Heart left ventricle (tissue), 13 donors: ENCODE measurements around the gene CAPN2.

Source experiments
- POLR2A ChIP-seq, 2 donors: fragments of 450-650 bp; IDR thresholded peaks; one replicate each; pipeline ENCODE4 v1.6.1; 2017; ENCODE audit warnings: antibody characterized with exemption in 2 of 2, mild to moderate bottlenecking in 2 of 2, moderate library complexity in 2 of 2
- TF ChIP-seq, protein P1 (sequence below), 12 donors: fragments of 200-600 bp; sonication (generic) in 4 of 12; IDR thresholded peaks; one replicate each; pipeline versions ENCODE4 v1.5.0 to v1.8.0; 2018 to 2022; ENCODE audit warnings: antibody characterized with exemption in 12 of 12, mild to moderate bottlenecking in 5 of 12
- donor health status: ischemic (EF 13 %, LVEDD 7.1; RV severe dilation, severe dysfunction).
- donor health status: DM: no; HTN: yes; CAD: no.
- donor health status: DM: no; HTN: no; CAD: no.
- donor health status: ischemic (EF 25% LVEDD 6.9; RV normal size, moderate dysfunction).
- donor health status: ischemic (EF 25% LVEDD 5.7; RV mildly dilated, moderate dysfunction).
- donor health status: ischemic (EF 35%, LVEDD 5.7; RV mildly dilated, moderate dysfunction).
- donor health status: nonischemic (EF 11% LVEDD 7.7; RV severe dilation, severe dysfunction).
- donor health status: DM: yes; HTN: yes; CAD: no.
- donor health status: PGD.
- donor health status: ischemic (EF 29% LVEDD 5.4; RV normal size, mild dysfunction).
- donor health status: nonischemic (EF 23%, LVEDD 6.1; RV moderate dilation, normal function).

DNA sequence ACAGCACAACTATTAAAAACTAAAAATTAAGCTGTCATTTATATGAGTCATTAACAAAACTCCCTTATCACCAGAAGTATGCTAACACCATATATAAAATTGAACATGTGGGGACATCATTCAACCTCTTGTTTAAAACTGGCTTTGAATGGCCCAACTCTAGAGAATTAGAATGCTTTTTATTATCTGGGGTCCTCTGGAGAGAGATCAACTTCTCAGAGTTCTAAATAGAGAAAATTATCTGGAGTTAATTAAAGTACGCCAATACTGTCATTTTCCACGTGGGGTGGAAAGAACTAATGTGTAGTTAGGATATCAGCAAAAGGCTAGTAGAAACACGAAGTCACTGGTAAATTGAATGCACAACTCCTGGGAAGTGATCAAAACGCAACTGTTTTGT, 21.2 kb upstream of the CAPN2 start:
- TF ChIP-seq POLR2A (IDR thresholded peaks at IDR 0.05): no peak
- TF ChIP-seq, protein P1, sequence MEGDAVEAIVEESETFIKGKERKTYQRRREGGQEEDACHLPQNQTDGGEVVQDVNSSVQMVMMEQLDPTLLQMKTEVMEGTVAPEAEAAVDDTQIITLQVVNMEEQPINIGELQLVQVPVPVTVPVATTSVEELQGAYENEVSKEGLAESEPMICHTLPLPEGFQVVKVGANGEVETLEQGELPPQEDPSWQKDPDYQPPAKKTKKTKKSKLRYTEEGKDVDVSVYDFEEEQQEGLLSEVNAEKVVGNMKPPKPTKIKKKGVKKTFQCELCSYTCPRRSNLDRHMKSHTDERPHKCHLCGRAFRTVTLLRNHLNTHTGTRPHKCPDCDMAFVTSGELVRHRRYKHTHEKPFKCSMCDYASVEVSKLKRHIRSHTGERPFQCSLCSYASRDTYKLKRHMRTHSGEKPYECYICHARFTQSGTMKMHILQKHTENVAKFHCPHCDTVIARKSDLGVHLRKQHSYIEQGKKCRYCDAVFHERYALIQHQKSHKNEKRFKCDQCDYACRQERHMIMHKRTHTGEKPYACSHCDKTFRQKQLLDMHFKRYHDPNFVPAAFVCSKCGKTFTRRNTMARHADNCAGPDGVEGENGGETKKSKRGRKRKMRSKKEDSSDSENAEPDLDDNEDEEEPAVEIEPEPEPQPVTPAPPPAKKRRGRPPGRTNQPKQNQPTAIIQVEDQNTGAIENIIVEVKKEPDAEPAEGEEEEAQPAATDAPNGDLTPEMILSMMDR (IDR thresholded peaks at IDR 0.05): no peak
